Measurements from ENCODE around the gene ANKRD55. TPM values are rescaled to one million over a fixed set of nuclear protein-coding genes. Genes with fewer than 3 reads are reported as not detected.
"Not testable (repeated sequence)": the region's sequence is repeated elsewhere in the genome, so short reads cannot be mapped to it uniquely, and the experiment has no call there.

The ANKRD55 gene
- total RNA-seq, 4 donors from 2014 or later = 0.44 to 0.46 TPM; not detected in 2

- peak; percentile 94 for ATAC-seq (ENCODE audit: low FRiP score)
- no peak for TF ChIP-seq CTCF (IDR thresholded peaks at IDR 0.05)
- peak; percentile 36 for DNase-seq (ENCODE audit: low spot score)
Measured at GRCh38 chr5:56123531-56124243, 109.4 kb downstream of the ANKRD55 start.

GRCh38 chr5:56122360-56122985, 110.7 kb downstream of the ANKRD55 start:
- not testable (repeated sequence) for DNase-seq (ENCODE audit: low spot score); ATAC-seq (ENCODE audit: low FRiP score)

- DNase-seq (ENCODE audit: low spot score) (no peak), ATAC-seq (ENCODE audit: low FRiP score) (no peak)
- no peak for TF ChIP-seq CTCF (IDR thresholded peaks at IDR 0.05)
Measured at GRCh38 chr5:56119050-56119449, 114.1 kb downstream of the ANKRD55 start.

GRCh38 chr5:56116599-56117141, 116.5 kb downstream of the ANKRD55 start:
- ATAC-seq (ENCODE audit: low FRiP score) = no peak
- DNase-seq (ENCODE audit: low spot score) = no peak

GRCh38 chr5:56115589-56115988, 117.5 kb downstream of the ANKRD55 start:
- DNase-seq (ENCODE audit: low spot score) (no peak), ATAC-seq (ENCODE audit: low FRiP score) (no peak)
- TF ChIP-seq CTCF (IDR thresholded peaks at IDR 0.05) = no peak

More at GRCh38 chr5:56116599-56117141, 116.5 kb downstream of the ANKRD55 start:
- TF ChIP-seq CTCF (IDR thresholded peaks at IDR 0.05) = no peak

- TF ChIP-seq CTCF (IDR thresholded peaks at IDR 0.05) = no peak
- ATAC-seq (ENCODE audit: low FRiP score) (peak; percentile 87), DNase-seq (ENCODE audit: low spot score) (no peak)
Measured at GRCh38 chr5:56112526-56113121, 120.5 kb downstream of the ANKRD55 start.

- no peak for ATAC-seq (ENCODE audit: low FRiP score)
- DNase-seq (ENCODE audit: low spot score) = no peak
- TF ChIP-seq CTCF (IDR thresholded peaks at IDR 0.05) = no peak
Measured at GRCh38 chr5:56111404-56111781, 121.7 kb downstream of the ANKRD55 start.
